ENCODE results near the gene KCNG2.
A peak's percentile ranks its signal among the peaks of the same experiment; 100 is the strongest.

Gene KCNG2

DNA sequence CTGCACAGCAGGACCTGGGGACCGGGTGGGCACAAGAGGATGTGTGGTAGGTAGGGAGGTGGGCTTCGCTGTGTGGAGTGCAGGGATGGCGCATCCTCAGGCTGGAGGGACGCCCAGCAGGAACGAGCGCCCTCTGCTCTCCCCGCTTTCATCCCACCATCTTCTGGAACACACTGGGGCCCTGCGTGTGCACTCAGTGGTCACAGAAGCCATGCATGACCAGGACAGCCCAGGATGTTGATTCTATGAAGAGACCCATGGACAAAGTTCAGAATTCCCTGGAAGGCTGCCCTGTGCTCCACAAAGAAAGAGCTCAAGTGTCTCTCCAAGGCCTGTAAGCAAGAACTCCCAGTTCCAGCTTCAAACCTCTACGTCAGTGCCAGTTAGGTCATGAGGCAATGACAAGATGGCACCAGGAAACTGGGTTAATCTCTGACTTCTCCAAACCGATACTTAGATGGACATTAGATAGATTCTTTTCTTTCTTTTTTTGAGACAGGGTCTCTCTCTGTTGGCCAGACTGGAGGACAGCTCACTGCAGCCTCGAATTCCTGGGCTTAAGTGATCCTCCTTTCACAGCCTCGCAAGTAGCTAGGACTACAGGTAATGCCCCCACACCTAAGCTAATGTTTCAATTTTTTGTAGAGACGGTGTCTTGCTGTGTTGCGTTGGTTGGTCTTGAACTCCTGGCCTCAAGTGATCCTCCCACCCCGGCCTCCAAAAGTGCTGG is 150.3 kb downstream of the KCNG2 start:
- Mint-ChIP-seq H3K4me3 (peak overlapping the region; percentile 19), H3K9me3 (no peaks in the 10 kb centered on the region), H3K36me3 (peaks cover 4% of the 10 kb centered on the region), H3K27me3 (no peaks in the 10 kb centered on the region), H3K4me1 (peaks cover 54% of the 10 kb centered on the region), H3K27ac (peak overlapping the region; percentile 76)

- peak overlapping the region; percentile 88 for H3K4me3 Mint-ChIP-seq
- no peak overlapping the region for H3K27ac Mint-ChIP-seq
- H3K27me3 Mint-ChIP-seq = no peaks in the 10 kb centered on the region
These were observed 151.1 kb downstream of the KCNG2 start for GRCh38 chr18:79948719-79949411.

More at GRCh38 chr18:79948719-79949411, 151.1 kb downstream of the KCNG2 start:
- Mint-ChIP-seq H3K4me1 (peaks cover 54% of the 10 kb centered on the region), H3K9me3 (no peaks in the 10 kb centered on the region), H3K36me3 (peaks cover 4% of the 10 kb centered on the region)
